Panc1 (cell line): ENCODE results near the gene FILIP1L. TPM values are rescaled to one million over a fixed set of nuclear protein-coding genes. Genes with fewer than 3 reads are reported as not detected.

Source experiments
- ATAC-seq: fragments of 200-7000 bp; cut with Tn5 transposase; 2 replicates; pipeline ENCODE4 v1.9.1; 2020; ENCODE audit warnings: mild to moderate bottlenecking, moderate library complexity
- BruUV-seq: library from RNA; stranded (reverse); fragments of 400-500 nt; replicated peaks from 2 replicates; lab custom pipeline; 2021; lab: Mats Ljungman, UMichigan
- CTCF ChIA-PET: fragments of 300-600 bp; sonication (Branson Sonifier 250); formaldehyde crosslinking; loops from one replicate; lab custom pipeline; 2022; ENCODE audit warnings: antibody characterized with exemption; lab: Charles Lee
- POLR2A ChIA-PET: fragments of 300-600 bp; sonication (Branson Sonifier 250); formaldehyde crosslinking; loops from one replicate; lab custom pipeline; 2022; ENCODE audit warnings: antibody characterized with exemption; lab: Charles Lee
- DNase-seq: peaks from one replicate; pipeline ENCODE4 v3.0.0-alpha.2; 2010; ENCODE audit warnings: low read depth, low spot score
- H3K27ac ChIP-seq: 2 replicates; pipeline ENCODE4 v1.5.1; 2011; ENCODE audit warnings: mild to moderate bottlenecking, low read length, inconsistent platforms
- H3K27me3 ChIP-seq: fragments of 200-500 bp; sonication (Bioruptor generic); 2 replicates; pipeline ENCODE4 v1.6.0; 2014; ENCODE audit warnings: low read length, inconsistent platforms; ENCODE audit not compliant: control insufficient read depth, insufficient read depth
- H3K36me3 ChIP-seq: fragments of 200-500 bp; sonication (Bioruptor generic); 2 replicates; pipeline ENCODE4 v1.5.1; 2014; ENCODE audit warnings: inconsistent platforms, mild to moderate bottlenecking, low read length, moderate library complexity; ENCODE audit not compliant: control insufficient read depth, insufficient read depth
- H3K4me1 ChIP-seq: 2 replicates; pipeline ENCODE4 v1.5.1; 2011; ENCODE audit warnings: inconsistent platforms, mild to moderate bottlenecking, low read length, moderate library complexity; ENCODE audit not compliant: control insufficient read depth, insufficient read depth
- H3K4me3 ChIP-seq, 2 experiments: 2 replicates each; pipeline ENCODE4 v1.5.1; 2011 to 2012; ENCODE audit warnings: low read depth in 2 of 2, low read length in 2 of 2, mild to moderate bottlenecking in 2 of 2, inconsistent platforms in 1 of 2, moderate library complexity in 1 of 2
- H3K9me3 ChIP-seq: fragments of 200-500 bp; sonication (Bioruptor generic); 2 replicates; pipeline ENCODE4 v1.5.1; 2014; ENCODE audit warnings: low read depth, mild to moderate bottlenecking, inconsistent platforms, low read length, moderate library complexity; ENCODE audit not compliant: control insufficient read depth, insufficient read depth
- POLR2AphosphoS5 ChIP-seq: IDR thresholded peaks from 2 replicates; pipeline ENCODE4 v1.6.1; 2012; ENCODE audit warnings: mild to moderate bottlenecking, low read depth, low read length, moderate library complexity
- REST ChIP-seq, 2 experiments: IDR thresholded peaks; 2 replicates each; pipeline ENCODE4 v1.6.1; 2011 to 2012; ENCODE audit warnings: low read depth in 2 of 2, control low read depth in 1 of 2, low read length in 1 of 2, mild to moderate bottlenecking in 1 of 2, moderate library complexity in 1 of 2; ENCODE audit not compliant: insufficient read depth in 1 of 2
- SIN3A ChIP-seq: IDR thresholded peaks from 2 replicates; pipeline ENCODE4 v1.6.1; 2012; ENCODE audit warnings: low read depth, mild to moderate bottlenecking, low read length, moderate library complexity, borderline replicate concordance; ENCODE audit not compliant: insufficient read depth
- TCF7L2 ChIP-seq: IDR thresholded peaks from 2 replicates; pipeline ENCODE4 v1.6.1; 2011; ENCODE audit warnings: mild to moderate bottlenecking, low read depth, low read length, inconsistent platforms
- in situ Hi-C: cut with HindIII; loops from 2 replicates; pipeline ENCODE4 v1.10.0; 2016; ENCODE audit warnings: low sequenced_read_pairs, low pct_unique_long_range_greater_than_20kb
- intact Hi-C: fragments of 100-400 bp; cut with micrococcal nuclease; formaldehyde crosslinking; loops from one replicate; pipeline ENCODE4 v1.10.0; 2022; ENCODE audit not compliant: unreplicated experiment
- total RNA-seq: library from RNA; stranded (reverse); gene quantifications from one replicate; pipeline ENCODE4 v1.2.1, GENCODE V29; 2021; ENCODE audit not compliant: unreplicated experiment
- TF ChIP-seq, protein P1 (sequence below): fragments of 450-650 bp; IDR thresholded peaks from 2 replicates; pipeline ENCODE4 v1.5.1; 2017; ENCODE audit warnings: mild to moderate bottlenecking

Gene FILIP1L
- total RNA-seq, 1 experiment from 2014 or later: 3.2 TPM

DNA sequence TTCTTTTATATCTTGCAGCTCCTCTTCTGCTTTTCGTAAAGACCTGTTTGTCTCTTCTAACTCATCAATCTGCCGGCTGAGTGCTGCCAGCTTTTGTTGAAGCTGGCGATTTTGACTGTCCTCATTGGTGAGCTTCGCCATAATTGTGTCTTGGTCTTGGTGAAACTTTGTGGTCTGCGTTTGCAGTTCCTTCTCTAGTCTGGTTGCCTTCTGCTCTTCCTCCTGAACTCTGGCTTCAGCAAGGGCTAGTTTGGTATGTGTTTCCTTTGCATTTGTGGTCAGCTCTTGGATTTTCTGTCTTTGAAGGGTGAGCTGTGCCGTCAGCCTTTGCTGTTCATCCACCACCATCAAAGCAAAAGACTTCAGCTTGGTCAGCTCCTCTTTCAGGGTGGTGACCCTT, 263.7 kb downstream of the FILIP1L start:
- TF ChIP-seq SIN3A: no peak
- TF ChIP-seq, protein P1, sequence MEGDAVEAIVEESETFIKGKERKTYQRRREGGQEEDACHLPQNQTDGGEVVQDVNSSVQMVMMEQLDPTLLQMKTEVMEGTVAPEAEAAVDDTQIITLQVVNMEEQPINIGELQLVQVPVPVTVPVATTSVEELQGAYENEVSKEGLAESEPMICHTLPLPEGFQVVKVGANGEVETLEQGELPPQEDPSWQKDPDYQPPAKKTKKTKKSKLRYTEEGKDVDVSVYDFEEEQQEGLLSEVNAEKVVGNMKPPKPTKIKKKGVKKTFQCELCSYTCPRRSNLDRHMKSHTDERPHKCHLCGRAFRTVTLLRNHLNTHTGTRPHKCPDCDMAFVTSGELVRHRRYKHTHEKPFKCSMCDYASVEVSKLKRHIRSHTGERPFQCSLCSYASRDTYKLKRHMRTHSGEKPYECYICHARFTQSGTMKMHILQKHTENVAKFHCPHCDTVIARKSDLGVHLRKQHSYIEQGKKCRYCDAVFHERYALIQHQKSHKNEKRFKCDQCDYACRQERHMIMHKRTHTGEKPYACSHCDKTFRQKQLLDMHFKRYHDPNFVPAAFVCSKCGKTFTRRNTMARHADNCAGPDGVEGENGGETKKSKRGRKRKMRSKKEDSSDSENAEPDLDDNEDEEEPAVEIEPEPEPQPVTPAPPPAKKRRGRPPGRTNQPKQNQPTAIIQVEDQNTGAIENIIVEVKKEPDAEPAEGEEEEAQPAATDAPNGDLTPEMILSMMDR: no peak
- TF ChIP-seq REST (IDR thresholded peaks at IDR 0.05; ENCODE audit: insufficient read depth in 1 of 2, low read depth in 2 of 2, low read length in 1 of 2): no peak
- TF ChIP-seq TCF7L2: no peak
- TF ChIP-seq POLR2AphosphoS5: no peak
- POLR2A ChIA-PET: interaction anchor here (1.0 kb wide), 1 partner anchor 410 kb away, joined by 5 read pairs; the partner anchor contains the start of gene TBC1D23
- no TSS peak for BruUV-seq

DNA sequence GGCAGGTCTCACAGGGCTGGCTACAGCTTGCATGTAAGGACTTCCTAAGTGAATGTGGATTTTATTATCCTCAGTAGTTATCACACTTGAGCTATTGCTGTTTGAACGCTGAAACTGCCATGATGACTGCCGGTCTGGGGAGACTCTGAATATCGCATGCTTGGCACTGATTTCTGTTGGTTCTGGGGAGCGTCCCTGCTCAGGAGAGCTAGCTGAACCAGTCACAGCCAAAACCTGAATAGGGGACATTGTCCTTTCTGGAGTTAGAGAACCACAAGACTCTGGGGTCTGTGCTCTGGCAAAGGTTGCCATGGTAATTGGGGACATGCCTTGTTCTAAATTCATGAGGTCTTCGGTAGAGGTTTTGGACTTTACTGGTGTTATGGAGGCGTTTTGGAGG, 265.9 kb downstream of the FILIP1L start:
- H3K36me3 ChIP-seq: no peaks in the 10 kb centered on the region
- intact Hi-C loops (no loop called here), in situ Hi-C loops (no loop called here)
- no TSS peak for BruUV-seq
- no peaks in the 10 kb centered on the region for H3K9me3 ChIP-seq
- no peak for ATAC-seq
- no peak overlapping the region for H3K27ac ChIP-seq
- TF ChIP-seq, protein P1: no peak
- no peak for TF ChIP-seq SIN3A
- no peak for TF ChIP-seq POLR2AphosphoS5
- no peak for TF ChIP-seq TCF7L2
- no peak for TF ChIP-seq REST (IDR thresholded peaks at IDR 0.05; ENCODE audit: insufficient read depth in 1 of 2, low read depth in 2 of 2, low read length in 1 of 2)
- POLR2A ChIA-PET: no interaction called here
- DNase-seq: no peak
- peaks cover 7% of the 10 kb centered on the region for H3K4me1 ChIP-seq
- H3K27me3 ChIP-seq: no peaks in the 10 kb centered on the region
- H3K4me3 ChIP-seq: no peak overlapping the region
- CTCF ChIA-PET: no interaction called here

More for the DNA sequence above, 263.7 kb downstream of the FILIP1L start:
- Histone ChIP-seq H3K27me3 (no peaks in the 10 kb centered on the region), H3K9me3 (no peaks in the 10 kb centered on the region), H3K36me3 (no peaks in the 10 kb centered on the region), H3K4me3 (no peak overlapping the region), H3K27ac (no peak overlapping the region), H3K4me1 (no peaks in the 10 kb centered on the region)
- CTCF ChIA-PET: interaction anchor here (0.8 kb wide), 1 partner anchor 19 kb away, joined by 9 read pairs; no protein-coding TSS in a partner anchor
- intact Hi-C loops (no loop called here), in situ Hi-C loops (no loop called here)
- DNase-seq (no peak), ATAC-seq (no peak)
